ENCODE measurements around the gene HHIPL1.

DNA sequence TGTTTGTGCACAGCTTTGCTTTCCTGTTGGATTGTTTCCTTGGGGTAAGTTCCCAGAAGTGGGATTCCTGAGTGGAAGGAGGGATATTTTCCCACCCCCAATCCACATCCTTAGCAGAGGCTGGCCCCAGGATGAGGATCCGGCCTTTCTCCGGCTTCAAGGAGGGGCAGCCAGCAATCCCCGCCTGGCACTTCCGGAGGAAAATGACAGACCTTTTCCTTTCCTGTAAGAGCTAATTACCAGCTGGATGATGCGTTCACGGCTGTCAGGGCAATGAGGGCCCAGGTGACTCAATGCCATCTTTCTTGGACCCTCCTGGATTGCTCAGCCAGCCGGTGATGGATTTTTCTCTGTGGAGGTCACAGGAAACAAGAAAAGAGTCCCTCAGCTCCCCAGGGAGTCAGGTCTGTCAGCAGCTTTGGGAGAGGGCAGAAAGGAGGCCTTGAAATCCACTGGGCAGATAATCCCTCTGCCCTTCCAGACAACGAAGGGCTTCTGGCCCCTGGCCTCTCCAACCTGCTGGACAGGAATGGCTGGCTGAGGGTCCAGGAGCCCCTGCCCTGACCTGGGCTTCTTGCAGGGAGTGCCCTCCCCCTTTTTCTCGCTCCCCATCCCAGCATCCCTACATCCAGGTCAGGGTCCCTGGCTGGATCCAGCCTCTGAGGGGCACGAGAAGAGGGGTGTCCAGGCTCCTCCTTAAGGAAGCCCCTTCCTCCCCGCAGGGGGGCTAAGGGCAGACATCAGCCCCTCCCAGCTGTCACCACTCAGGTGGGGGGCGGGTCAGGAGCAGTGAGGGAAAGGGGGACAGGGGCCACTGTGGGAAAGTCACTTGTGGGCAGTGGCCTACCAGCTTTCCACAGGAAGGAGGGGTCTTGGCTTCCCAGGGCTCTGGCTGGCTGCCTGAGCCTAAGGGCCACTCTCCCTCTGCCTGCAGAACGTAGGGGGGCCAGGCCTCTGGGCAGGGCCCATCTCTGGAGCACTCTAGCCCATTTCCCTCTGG is 24.8 kb upstream of the HHIPL1 start:
- no peak for TF ChIP-seq POLR2A (IDR thresholded peaks at IDR 0.05; ENCODE audit: low read length)
- TF ChIP-seq GATA1 (IDR thresholded peaks at IDR 0.05; ENCODE audit: low read depth, low read length), result no peak

Data from erythroblast (primary cell).